GM19468 (cell line): ENCODE measurements around the gene EHBP1.

ENCODE experiments used
- ATAC-seq: cut with Tn5 transposase; IDR thresholded peaks from one replicate; pipeline ENCODE4 v1.9.1; 2021; ENCODE audit warnings: mild to moderate bottlenecking, moderate library complexity, moderate number of reproducible peaks; ENCODE audit not compliant: unreplicated experiment; ENCODE audit errors: extremely low read depth

The EHBP1 gene

DNA sequence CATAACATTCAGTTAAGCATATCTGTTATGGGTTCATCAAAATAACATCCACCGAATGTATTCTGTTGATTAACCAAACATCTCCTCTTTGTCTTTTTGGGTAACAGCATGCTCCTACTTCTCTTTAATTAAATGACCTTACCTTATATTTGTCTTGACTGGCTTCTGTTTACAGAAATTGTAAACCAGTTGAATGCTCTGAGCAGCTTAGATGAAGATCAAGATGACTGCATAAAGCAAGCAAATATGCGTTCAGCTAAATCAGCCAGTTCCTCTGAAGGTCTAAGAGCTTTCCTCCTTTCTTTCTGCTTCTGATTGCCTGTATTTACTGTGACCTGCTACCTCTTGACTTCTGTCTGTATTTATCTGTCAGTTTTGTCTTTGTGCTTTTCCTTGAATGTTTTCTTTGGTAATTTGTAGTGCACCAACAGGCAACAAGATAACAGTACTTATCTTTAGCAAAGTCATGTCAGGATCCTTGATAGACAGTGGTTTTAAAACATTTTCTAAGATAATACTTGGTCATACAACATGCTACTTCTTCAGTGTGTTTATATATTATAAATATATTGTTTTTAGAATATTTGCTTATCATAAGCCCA, 152.8 kb downstream of the EHBP1 start:
- ATAC-seq: no peak

DNA sequence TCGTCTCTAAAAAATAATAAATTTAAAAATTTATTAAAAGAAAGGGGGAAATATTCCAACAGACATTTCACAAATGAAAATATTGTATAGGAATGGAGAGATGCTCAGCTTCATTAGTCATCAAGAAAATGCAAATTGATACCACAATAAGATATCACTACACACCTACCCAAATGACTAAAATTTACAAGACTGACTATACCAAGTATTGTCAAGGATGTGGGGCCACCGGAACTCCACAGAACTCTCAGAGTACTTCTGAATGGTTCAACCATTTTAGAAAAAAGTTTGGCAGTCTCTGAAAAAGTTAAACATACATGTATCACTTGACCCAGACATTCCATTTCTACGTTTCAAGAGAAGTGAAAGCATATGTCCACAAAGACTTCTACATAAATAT, 163.4 kb downstream of the EHBP1 start:
- no peak for ATAC-seq

DNA sequence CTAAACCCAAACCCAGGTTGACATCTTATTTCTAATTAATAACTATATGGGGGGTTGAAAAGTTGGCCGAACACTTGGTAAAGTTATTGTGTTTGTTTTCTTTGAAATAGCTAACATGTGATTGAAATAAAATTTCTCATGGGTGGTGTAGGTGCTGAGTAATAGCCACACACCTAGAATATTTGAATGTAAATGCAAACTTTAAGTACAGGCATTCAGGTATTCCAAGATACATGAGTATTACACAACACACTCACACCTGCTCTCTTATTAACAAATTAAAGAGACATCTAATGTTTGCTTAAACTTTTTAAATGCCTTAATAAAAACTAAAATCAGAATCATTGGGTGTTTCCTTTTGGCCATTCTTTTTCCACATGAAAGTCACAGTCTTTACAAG, 165.5 kb downstream of the EHBP1 start:
- no peak for ATAC-seq

DNA sequence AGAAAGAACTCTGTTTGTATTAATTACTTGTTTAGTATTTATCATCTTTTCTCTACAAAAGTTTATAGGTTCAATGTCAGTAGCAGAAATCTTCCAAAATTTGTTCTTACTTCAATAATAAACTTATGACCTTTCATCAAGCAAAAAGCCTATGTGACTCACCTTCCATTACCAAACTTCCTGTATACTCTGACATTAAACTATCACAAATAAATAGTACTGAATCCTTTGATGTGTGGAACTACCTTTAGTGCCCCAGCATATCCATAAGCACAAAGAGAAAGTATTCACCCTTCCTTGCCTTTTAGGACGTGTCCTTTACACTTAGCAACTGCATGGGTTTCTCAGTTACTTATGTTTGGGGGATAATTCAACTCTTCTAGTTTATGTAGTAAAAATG, 166.0 kb downstream of the EHBP1 start:
- no peak for ATAC-seq

DNA sequence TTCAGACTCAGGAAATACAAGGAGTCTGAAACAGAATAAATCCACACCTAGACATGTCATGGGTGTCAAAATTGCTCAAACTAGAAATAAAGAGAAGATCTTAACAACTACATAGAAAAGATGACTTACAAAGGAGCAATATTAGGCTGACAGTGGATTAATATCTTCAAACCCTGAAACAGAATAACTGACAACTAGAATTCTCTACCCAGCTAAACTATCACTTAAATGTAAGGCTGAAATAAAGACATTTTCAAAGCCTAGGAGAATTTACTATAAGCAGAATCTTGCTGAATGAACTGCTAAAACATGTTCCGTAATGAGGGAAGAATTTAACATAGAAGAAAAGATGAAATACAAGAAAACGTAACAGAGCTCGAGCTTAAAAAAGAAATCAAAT, 168.1 kb downstream of the EHBP1 start:
- no peak for ATAC-seq

DNA sequence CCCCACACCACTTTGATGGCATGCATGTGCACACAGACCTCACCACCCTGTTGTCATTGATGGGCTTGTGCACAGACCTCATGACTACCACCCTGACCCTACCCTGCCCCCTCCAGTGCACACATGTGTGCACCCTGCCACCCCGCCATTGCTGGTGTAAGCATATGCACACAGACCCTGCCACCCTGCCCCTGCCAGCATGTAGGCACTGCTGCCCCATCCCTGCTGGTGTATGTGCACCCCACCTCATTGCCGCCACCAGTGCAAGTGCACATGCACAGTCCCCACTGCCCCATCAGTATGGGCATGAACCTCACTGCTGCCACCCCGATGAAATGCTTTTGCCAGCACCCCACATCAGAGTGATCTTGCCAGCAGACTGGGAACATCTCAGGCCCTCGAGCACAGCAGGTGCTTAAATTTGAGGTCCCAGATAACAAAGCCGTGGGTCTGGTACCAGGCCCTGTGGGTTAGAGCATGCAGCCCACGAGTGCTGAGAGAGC, 169.4 kb downstream of the EHBP1 start:
- ATAC-seq: no peak

DNA sequence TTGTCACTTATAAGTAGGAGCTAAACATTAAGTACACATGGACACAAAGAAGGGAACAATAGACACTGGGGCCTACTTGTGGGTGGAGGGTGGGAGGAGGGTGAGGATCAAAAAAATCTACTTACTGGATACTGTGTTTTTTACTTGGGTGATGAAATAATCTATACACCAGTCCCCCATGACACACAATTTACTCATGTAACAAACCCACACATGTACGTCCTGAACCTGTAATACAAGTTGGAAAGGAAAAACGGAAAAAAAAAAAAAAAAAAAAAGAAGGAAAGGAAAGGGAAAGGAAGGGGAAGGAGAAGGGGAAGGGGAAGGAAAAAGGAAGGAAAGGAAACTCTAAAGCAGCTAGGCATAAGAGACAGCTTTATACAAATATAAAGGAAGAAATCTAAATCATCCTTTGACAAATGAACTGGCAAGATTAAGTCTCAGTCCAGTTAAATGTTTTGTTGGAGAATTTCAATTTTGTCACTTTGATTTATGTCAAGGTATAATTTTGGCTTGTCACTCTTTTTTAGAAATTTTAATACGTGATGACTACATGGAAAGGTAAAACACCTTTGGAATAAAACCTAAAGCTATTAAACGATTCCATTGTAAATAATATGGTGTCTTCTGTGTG, 175.8 kb downstream of the EHBP1 start:
- no peak for ATAC-seq

DNA sequence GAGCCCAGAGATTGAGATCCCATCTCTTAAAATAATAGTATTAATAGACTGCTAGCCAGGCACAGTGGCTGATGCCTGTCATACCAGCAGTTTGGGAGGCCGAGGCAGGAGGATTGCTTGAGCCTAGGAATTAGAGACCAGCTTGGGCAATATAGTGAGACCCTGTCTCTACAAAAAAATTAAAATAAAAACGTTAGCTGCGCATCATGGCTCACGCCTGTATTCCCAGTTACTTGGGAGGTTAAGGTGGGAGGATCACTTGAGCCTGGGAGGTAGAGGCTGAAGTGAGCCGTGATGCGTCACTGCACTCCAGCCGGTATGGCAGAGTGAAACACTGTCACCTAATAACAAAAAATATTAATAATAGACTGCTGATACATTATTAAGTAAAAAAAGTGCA, 178.1 kb downstream of the EHBP1 start:
- ATAC-seq: no peak

DNA sequence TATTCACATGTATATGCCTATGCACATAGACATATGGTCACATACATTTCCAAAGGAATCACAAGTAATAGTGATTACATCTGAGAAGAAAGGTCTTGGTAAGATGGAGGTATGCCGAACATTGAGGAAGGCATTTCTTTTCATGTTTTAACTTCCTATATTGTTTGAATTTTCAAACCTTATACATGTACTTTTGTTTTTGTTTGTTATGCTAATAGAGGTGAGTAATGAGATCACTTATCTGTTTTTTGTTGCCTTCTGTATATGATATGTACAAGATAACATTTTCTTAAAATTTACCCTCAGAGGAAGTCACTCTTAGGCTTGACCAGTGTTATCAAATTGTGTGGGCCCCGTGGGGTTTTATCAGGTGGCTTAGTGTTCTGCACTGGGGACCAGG, 178.6 kb downstream of the EHBP1 start:
- ATAC-seq: no peak

DNA sequence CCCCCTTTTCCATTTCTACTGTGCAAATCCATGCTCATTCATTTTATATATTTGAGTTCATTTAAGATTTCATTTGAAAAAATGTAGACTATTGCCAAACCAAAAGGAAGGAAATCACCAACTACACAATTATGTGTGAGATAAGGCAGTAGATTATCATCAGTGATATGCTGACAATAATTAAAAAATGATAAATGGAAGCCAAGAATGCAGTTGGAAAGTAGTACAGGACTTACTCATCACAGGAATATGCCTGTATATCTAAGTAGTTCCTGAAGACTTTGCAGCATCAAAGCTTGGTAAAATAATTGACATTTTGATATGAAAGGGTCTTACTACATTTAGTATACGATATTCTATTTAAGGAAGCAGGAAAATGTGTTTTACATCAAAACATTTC, 179.0 kb downstream of the EHBP1 start:
- no peak for ATAC-seq

DNA sequence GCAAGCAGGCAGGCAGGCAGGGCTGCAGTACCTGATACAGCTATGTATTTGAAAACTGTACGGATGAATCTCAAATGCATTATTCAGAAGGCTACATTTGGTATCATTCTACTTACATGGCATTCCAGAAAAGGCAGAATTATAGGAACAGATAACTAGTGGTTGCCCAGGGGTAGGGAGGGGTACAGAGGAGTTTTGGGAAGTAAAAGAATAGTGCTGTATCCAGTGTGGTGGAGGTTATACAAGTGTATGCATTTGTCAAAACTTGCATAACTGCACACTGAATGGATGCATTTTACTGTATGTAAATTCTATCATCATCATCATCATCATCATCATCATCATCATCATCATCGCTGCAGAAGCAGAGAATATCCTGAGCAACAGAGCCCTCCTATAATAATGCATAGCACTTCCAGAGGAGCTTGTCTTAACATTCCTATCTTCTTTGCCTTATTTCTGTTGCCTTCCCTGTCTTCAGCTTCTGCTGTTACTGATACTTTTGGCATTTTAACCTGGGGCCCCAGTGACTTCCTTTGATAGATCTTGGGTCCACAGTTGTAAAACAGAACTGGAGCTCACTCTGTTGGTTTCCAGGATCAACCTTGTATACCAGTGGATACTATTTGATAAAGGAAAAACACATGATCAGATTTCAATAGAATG, 189.6 kb downstream of the EHBP1 start:
- no peak for ATAC-seq

DNA sequence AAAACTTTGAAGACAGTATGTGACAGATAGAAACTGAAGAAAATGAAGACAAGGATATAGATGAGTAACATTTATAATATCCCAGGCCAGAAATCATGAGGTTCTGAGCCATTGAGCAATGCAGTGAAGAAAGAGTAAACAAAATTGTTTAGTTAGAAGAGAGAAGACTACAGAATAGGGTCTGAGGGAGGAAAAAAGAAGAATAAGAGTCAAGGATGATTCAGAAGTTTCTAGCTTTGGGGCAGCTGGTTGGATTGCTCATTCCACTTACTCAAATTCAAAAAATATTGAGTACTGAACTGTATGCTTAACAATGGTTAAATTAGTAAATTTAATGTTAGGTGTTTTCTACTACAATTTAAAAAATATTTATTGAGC, 190.1 kb downstream of the EHBP1 start:
- no peak for ATAC-seq

DNA sequence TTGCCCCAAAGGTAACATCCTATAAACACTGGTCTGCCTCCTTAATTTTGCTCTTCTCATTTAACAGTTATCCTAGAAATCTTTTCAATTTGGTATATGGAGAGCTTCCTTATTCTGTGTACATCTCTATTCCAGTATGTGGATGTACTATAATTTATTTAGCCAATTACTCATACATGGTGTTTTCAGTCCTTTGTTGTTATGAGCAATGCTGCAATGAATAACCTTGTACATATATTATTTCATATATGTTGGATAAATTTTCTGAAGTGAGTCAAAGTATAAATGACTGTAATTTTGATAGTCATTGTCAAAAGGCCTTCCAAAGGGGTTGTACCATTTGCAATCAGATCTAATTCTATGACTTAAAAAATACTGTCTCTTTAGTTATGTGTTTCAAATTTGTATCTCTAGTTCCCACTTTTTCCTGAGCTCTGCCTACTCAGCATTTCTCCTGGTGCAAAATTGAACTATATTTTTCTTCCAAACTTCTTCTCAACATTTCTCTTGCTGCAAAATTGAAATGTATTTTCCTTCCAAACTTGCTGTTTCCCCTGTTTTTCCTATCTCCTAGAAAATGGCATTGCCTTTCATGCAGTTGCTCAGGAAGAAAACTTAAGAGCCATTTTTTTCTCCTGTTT, 191.8 kb downstream of the EHBP1 start:
- no peak for ATAC-seq

DNA sequence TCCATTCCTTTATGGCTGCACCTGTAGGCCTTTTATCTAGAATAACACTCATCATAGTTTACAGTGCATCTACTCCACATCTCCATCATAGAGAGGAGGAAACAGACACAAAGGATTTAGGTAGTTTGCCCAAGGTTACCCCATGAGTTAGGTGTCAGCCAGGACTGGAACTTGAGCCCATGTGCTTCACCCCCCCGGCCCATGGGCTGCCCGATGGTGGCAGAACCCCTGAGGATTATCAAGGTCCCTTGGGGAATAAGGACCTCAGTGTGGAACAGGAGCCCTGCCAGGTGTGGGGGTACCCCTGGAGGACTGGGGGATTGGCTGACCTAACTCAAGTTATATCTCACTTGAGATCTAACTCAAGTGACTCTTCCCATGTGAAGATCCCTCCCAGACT, 198.8 kb downstream of the EHBP1 start:
- no peak for ATAC-seq

DNA sequence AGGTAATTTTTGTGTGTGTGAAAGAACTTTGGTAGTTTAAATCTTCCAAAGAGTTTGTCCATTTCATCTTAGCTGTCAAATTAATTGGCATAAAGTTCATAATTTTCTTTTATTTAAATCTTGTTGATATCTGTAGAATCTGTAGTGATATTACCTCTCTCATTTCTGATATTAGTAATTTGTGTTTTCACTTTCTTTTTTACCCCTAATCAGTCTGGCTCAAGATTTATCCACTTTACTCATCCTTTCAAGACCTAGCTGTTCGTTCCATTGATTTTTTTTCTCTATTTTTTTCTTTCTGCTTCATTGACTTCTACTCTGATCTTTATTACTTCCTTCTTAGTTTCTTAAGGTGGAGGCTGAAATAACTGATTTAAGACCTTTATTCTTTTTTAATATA, 202.6 kb downstream of the EHBP1 start:
- ATAC-seq: no peak

DNA sequence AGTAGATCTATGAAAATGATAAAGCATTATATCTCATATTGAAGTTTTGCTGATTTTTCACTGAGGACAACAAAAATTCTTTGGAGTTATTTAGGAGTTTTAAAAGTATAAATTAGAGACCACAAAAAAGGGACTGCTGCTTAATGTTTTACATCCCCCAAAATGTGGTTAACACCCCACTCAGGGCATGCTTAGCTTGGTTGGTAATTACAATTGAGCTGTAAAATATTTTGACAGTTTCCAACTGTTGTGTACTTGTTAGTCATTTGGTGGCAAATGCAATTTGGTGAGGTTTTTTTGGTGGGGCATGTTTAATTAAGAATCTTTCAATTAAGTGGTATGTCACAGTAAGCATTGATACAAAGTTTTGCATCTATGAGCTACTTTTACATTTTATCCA, 207.8 kb downstream of the EHBP1 start:
- ATAC-seq: no peak

DNA sequence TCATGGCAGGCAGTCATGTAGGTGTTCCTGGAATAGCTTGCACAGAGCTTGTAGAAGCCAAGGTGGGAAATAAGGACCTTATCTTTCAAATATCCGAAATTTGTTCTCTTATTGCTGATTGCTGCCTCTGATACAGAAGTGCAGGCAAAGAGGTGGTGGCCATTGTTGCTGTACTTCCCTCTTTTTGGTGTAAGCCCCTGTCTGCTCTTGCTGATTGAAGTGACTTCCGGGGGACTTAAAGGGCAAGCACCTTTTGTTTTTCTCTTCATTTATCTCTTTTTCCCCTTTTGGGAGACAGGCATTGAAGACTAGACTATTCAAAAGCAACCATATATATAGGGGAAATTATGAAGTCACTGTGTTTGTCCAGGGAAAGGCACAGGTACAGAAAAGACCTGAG, 213.5 kb downstream of the EHBP1 start:
- ATAC-seq: no peak

DNA sequence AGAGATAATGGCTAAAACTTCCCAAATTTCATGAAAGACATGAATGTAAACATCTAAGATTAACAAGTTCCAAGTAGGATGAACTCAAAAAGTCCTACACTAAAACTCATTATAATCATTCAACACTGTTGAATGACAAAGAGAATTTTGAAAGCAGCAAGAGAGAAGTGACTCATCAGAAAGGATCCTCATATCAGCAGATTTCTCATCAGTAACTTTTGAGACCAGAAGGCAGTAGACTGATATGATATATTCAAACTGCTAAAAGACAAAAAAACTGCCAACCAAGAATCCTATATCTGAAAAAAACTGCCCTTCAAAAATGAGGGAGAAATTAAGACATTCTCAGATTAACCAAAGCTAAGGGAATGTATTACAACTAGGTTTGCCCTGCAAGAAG, 214.6 kb downstream of the EHBP1 start:
- no peak for ATAC-seq

DNA sequence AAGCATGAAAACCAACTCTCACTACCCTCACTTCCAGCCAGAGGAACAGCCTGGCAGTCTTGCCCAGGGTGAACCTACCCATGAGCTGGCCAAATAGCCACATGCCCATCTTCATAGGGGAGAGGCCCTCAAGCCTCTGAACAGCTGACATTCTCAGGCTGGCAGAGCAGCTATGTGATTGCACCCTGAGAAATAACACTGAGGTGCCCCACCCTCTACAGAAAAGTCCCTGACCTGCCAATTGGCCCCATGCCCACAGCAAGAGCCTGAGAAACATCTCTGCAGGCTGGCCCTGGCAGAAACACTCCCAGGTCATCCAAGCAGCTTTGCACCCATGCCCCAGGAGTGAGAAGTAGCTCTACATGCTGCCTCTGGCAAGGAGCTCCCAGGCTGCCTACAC, 217.7 kb downstream of the EHBP1 start:
- ATAC-seq: no peak

DNA sequence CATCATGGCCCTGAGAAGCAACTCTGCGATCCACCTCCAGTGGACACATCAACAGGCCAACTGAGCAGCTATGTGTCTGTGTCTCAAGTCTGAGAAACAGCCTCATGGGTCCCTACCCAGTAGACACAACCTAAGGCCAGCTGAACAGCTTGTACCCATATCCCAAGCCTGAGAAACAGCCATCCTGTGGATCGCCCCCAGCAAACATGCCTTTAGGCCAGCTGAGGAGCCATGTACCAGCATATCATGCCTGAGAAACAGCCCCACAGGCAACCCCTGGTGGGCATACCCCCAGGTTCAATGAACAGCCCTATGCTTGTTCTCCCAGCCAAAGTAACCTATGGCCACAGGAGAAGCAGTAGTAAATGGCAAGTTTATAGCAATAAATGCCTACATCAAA, 218.4 kb downstream of the EHBP1 start:
- ATAC-seq: no peak

DNA sequence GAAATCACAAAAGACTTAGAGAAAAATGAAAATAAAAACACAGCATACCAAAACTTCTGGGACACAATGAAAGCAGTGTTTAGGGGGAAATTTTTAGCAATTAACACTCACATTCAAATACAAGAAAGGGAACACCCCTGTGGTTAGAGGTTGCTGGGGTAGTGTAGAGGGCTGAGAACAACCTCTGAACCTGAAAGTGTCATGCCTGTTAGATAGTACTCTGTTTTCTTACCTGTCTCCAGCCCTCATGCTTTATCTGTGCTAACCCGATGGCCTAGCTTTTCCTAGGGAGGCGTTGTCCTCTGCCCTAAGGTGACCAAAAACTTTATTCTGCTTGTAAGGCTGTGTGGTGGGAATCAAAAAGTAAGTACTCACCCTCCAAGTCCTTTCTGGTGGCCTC, 222.5 kb downstream of the EHBP1 start:
- ATAC-seq: no peak
